AG10803 (cell line): ENCODE measurements around the gene NMNAT3.

Experiments used
- DNase-seq: peaks from one replicate; pipeline ENCODE4 v3.0.0; 2010; ENCODE audit warnings: low read depth
- H3K4me3 ChIP-seq: 2 replicates; pipeline ENCODE4 v1.5.1; 2011; ENCODE audit warnings: mild to moderate bottlenecking, low read length, control low read depth
- CTCF ChIP-seq: conservative IDR thresholded peaks from 2 replicates; pipeline ENCODE4 v1.5.1; 2011; ENCODE audit warnings: mild to moderate bottlenecking, low read length, control low read depth, inconsistent platforms

NMNAT3 gene

GRCh38 chr3:139519998-139520737, 157.6 kb downstream of the NMNAT3 start:
- no peak overlapping the region for H3K4me3 ChIP-seq
- peak; percentile 13; the same call in 1 of the 2 replicates for TF ChIP-seq CTCF
- DNase-seq, result peak; percentile 5

- no peak overlapping the region for H3K4me3 ChIP-seq
- DNase-seq, result no peak
- TF ChIP-seq CTCF, result no peak
Measured at GRCh38 chr3:139518926-139519842, 158.6 kb downstream of the NMNAT3 start.

- DNase-seq, result no peak
- no peak for TF ChIP-seq CTCF
- H3K4me3 ChIP-seq, result no peak overlapping the region
Measured at GRCh38 chr3:139518306-139518705, 159.5 kb downstream of the NMNAT3 start.

GRCh38 chr3:139517321-139518065, 160.3 kb downstream of the NMNAT3 start:
- TF ChIP-seq CTCF, result no peak
- H3K4me3 ChIP-seq, result no peak overlapping the region
- DNase-seq, result no peak

GRCh38 chr3:139514741-139515140, 163.0 kb downstream of the NMNAT3 start:
- no peak for DNase-seq
- TF ChIP-seq CTCF, result no peak
- no peak overlapping the region for H3K4me3 ChIP-seq
